HCT116 (cell line): ENCODE results near the gene DMBX1. TPM values are rescaled to one million over a fixed set of nuclear protein-coding genes. Genes with fewer than 3 reads are reported as not detected.

Source experiments
- ATAC-seq: fragments of 200-7000 bp; cut with Tn5 transposase; 2 replicates; pipeline ENCODE4 v1.9.1; 2020; ENCODE audit warnings: mild to moderate bottlenecking, moderate library complexity
- BruUV-seq: library from RNA; stranded (reverse); fragments of 400-500 nt; replicated peaks from 2 replicates; lab custom pipeline; 2021; lab: Mats Ljungman, UMichigan
- CTCF ChIA-PET: fragments of 300-600 bp; sonication (Branson Sonifier 250); formaldehyde crosslinking; loops from one replicate; lab custom pipeline; 2021; ENCODE audit warnings: antibody characterized with exemption; lab: Charles Lee
- POLR2A ChIA-PET: fragments of 300-600, 350-600 bp; sonication (Branson Sonifier 250); formaldehyde crosslinking; loops from one replicate; lab custom pipeline; 2021; ENCODE audit warnings: antibody characterized with exemption; lab: Charles Lee
- RAD21 ChIA-PET, 2 experiments: fragments of 300-600 bp; sonication (Branson Sonifier 250); formaldehyde crosslinking; loops; one replicate each; lab custom pipeline; 2023; ENCODE audit warnings: low total read pairs in 2 of 2; ENCODE audit not compliant: uncharacterized antibody in 2 of 2, unreplicated experiment in 2 of 2, low non-redundant PET in 1 of 2; lab: Charles Lee
- DNase-seq: peaks from one replicate; pipeline ENCODE4 v3.0.0-alpha.2; 2010; ENCODE audit warnings: low read depth, low spot score
- H2AFZ ChIP-seq: fragments of 200-600 bp; shearing (Covaris generic), sonication (generic); 2 replicates; pipeline ENCODE4 v1.6.1; 2017; ENCODE audit warnings: low read depth, mixed run types, mixed read lengths, antibody characterized with exemption, low read length; ENCODE audit not compliant: poor library complexity, severe bottlenecking
- H3K27ac ChIP-seq: 2 replicates; pipeline ENCODE4 v1.5.1; 2012; ENCODE audit warnings: low read depth, low read length
- H3K27me3 ChIP-seq: fragments of 200-600 bp; sonication (generic); 2 replicates; pipeline ENCODE4 v1.6.1; 2016; ENCODE audit warnings: mixed run types, low read length, mixed read lengths; ENCODE audit not compliant: insufficient read depth
- H3K36me3 ChIP-seq, 2 experiments: fragments of 200-500 bp in 1 of 2; fragments of 200-600 bp in 1 of 2; sonication (Bioruptor generic) in 1 of 2; sonication (generic) in 1 of 2; 2 replicates each; pipeline versions ENCODE4 v1.5.1 to v1.6.1; 2014 to 2016; ENCODE audit warnings: low read length in 2 of 2, inconsistent platforms in 1 of 2, mixed read lengths in 1 of 2, mixed run types in 1 of 2; ENCODE audit not compliant: insufficient read depth in 2 of 2, control insufficient read depth in 1 of 2
- H3K4me1 ChIP-seq, 2 experiments: fragments of 200-600 bp in 1 of 2; sonication (generic) in 1 of 2; 2 replicates each; pipeline versions ENCODE4 v1.5.1 to v1.6.1; 2012 to 2017; ENCODE audit warnings: low read length in 2 of 2, inconsistent platforms in 1 of 2, mild to moderate bottlenecking in 1 of 2, mixed read lengths in 1 of 2, mixed run types in 1 of 2, moderate library complexity in 1 of 2; ENCODE audit not compliant: insufficient read depth in 2 of 2, control insufficient read depth in 1 of 2
- H3K4me2 ChIP-seq: fragments of 200-600 bp; sonication (generic); 2 replicates; pipeline ENCODE4 v1.6.1; 2017; ENCODE audit warnings: mixed run types, low read length, mixed read lengths
- H3K4me3 ChIP-seq, 2 experiments: fragments of 200-600 bp in 1 of 2; sonication (generic) in 1 of 2; replicated peaks in 1 of 2; 2 replicates each; pipeline ENCODE4 v1.5.1; 2011 to 2016; ENCODE audit warnings: low read length in 2 of 2, control low read depth in 1 of 2, low read depth in 1 of 2, mild to moderate bottlenecking in 1 of 2, mixed read lengths in 1 of 2, mixed run types in 1 of 2
- H3K79me2 ChIP-seq: fragments of 200-600 bp; sonication (generic); 2 replicates; pipeline ENCODE4 v1.6.1; 2017; ENCODE audit warnings: mild to moderate bottlenecking, mixed run types, low read length, moderate library complexity, mixed read lengths; ENCODE audit not compliant: insufficient read depth
- H3K9ac ChIP-seq: fragments of 200-600 bp; sonication (generic); 2 replicates; pipeline ENCODE4 v1.6.1; 2016; ENCODE audit warnings: low read length, mixed read lengths
- H3K9me2 ChIP-seq: fragments of 200-600 bp; sonication (generic), shearing (Covaris generic); 2 replicates; pipeline ENCODE4 v1.6.1; 2017; ENCODE audit warnings: mixed run types, mild to moderate bottlenecking, moderate library complexity; ENCODE audit not compliant: insufficient read depth
- H3K9me3 ChIP-seq, 2 experiments: fragments of 200-500 bp in 1 of 2; fragments of 200-600 bp in 1 of 2; sonication (Bioruptor generic) in 1 of 2; sonication (generic) in 1 of 2; 2 replicates each; pipeline ENCODE4 v1.6.1; 2014 to 2017; ENCODE audit warnings: low read length in 2 of 2, mixed read lengths in 2 of 2, inconsistent platforms in 1 of 2, low read depth in 1 of 2, mild to moderate bottlenecking in 1 of 2, mixed run types in 1 of 2, moderate library complexity in 1 of 2; ENCODE audit not compliant: control insufficient read depth in 1 of 2, insufficient read depth in 1 of 2
- H4K20me1 ChIP-seq: fragments of 200-600 bp; sonication (generic), shearing (Covaris generic); 2 replicates; pipeline ENCODE4 v1.6.1; 2017; ENCODE audit warnings: mixed run types, mild to moderate bottlenecking, moderate library complexity; ENCODE audit not compliant: insufficient read depth
- CBX3 ChIP-seq: IDR thresholded peaks from 2 replicates; pipeline ENCODE4 v1.6.1; 2012; ENCODE audit warnings: low read depth
- CEBPB ChIP-seq: IDR thresholded peaks from 2 replicates; pipeline ENCODE4 v1.6.1; 2012; ENCODE audit warnings: low read depth
- EGR1 ChIP-seq: IDR thresholded peaks from 2 replicates; pipeline ENCODE4 v1.6.1; 2012; ENCODE audit warnings: low read depth
- ELF1 ChIP-seq: IDR thresholded peaks from 2 replicates; pipeline ENCODE4 v1.6.1; 2012; ENCODE audit warnings: low read depth, borderline replicate concordance
- EZH2 ChIP-seq: fragments of 200-600 bp; sonication (generic); IDR thresholded peaks from 2 replicates; pipeline ENCODE4 v1.6.1; 2017; ENCODE audit warnings: antibody characterized with exemption, mixed run types
- JUND ChIP-seq: IDR thresholded peaks from 2 replicates; pipeline ENCODE4 v1.6.1; 2012
- POLR2A ChIP-seq: IDR thresholded peaks from 2 replicates; pipeline ENCODE4 v1.7.0; 2011; ENCODE audit warnings: borderline replicate concordance; ENCODE audit not compliant: insufficient read depth, insufficient read length; ENCODE audit errors: extremely low read depth
- RAD21 ChIP-seq: IDR thresholded peaks from 2 replicates; pipeline ENCODE4 v1.6.1; 2012; ENCODE audit warnings: low read depth, mild to moderate bottlenecking
- SP1 ChIP-seq: IDR thresholded peaks from 2 replicates; pipeline ENCODE4 v1.6.1; 2012; ENCODE audit warnings: low read depth
- SRF ChIP-seq: IDR thresholded peaks from 2 replicates; pipeline ENCODE4 v1.6.1; 2012; ENCODE audit warnings: low read depth
- YY1 ChIP-seq: IDR thresholded peaks from 2 replicates; pipeline ENCODE4 v1.6.1; 2011; ENCODE audit warnings: low read length, low read depth, moderate library complexity, mild to moderate bottlenecking; ENCODE audit not compliant: insufficient replicate concordance; ENCODE audit errors: extremely low read depth
- ZFX ChIP-seq: fragments of 450-650 bp; IDR thresholded peaks from 2 replicates; pipeline ENCODE4 v1.6.1; 2017
- ZNF274 ChIP-seq: fragments of 200-500 bp; sonication (Bioruptor generic); IDR thresholded peaks from 2 replicates; pipeline ENCODE4 v1.6.1; 2014; ENCODE audit warnings: mild to moderate bottlenecking, low read depth, low read length, inconsistent platforms
- intact Hi-C: fragments of 100-400 bp; cut with micrococcal nuclease; formaldehyde crosslinking; loops from 2 replicates; pipeline ENCODE4 v1.10.0; 2022
- total RNA-seq: library from RNA; stranded (reverse); gene quantifications from one replicate; pipeline ENCODE4 v1.2.1, GENCODE V29; 2021; ENCODE audit not compliant: unreplicated experiment
- TF ChIP-seq, protein P1 (sequence below), 3 experiments: fragments of 200-600 bp in 1 of 3; sonication (generic) in 1 of 3; IDR thresholded peaks in 2 of 3; conservative IDR thresholded peaks in 1 of 3; 2 replicates each; pipeline ENCODE4 v1.5.1; 2012 to 2017; ENCODE audit warnings: low read depth in 2 of 3, low read length in 2 of 3, antibody characterized with exemption in 1 of 3, borderline replicate concordance in 1 of 3, control low read depth in 1 of 3, mild to moderate bottlenecking in 1 of 3, mixed read lengths in 1 of 3, mixed run types in 1 of 3, moderate library complexity in 1 of 3; ENCODE audit not compliant: insufficient read depth in 1 of 3
- TF ChIP-seq, protein P2 (sequence below): IDR thresholded peaks from 2 replicates; pipeline ENCODE4 v1.6.1; 2011; ENCODE audit warnings: mild to moderate bottlenecking, low read length, moderate library complexity; ENCODE audit not compliant: insufficient replicate concordance; ENCODE audit errors: extremely low read depth

The DMBX1 gene
- total RNA-seq, 1 experiment from 2014 or later = 4.3 TPM

DNA sequence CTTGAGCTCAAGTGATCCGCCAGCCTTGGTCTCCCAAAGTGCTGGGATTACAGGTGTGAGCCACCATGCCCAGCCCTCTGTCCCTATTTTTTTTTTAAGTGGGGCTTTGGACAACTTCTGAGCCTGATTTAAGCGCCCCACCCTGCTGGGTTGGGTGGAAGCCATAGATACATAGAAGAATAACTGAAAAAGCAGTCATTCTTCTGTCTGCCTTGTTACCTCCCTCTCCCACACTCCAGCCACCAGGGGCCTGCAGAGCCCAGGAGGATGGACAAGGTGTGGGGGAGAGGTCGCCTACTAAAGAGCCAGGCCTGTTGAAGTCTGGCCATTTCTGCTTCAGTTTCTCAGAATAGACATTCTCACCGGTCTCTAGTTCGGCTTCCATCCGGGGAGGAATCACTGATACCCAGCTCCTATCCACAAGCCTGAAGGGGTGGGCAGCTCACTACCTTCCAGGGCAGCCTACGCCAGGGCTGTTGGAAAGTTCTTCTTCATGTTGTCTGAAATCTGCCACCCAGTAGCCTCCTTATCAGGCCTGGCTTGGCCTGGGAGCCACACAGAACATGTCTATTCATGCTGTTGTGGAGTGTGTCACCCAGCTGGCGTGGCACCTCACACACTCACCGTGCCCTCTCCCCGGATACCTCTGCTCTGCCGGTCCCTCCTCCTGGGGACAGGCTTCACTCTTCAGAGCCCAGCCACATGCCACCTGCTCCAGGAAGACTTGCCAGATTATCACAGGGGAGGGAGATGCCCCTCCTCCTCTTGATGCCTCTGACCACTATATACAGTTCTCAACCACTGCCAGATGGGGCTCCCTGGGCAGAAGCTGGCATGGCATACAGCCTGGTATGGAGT is 34.1 kb downstream of the DMBX1 start:
- H3K4me3 ChIP-seq = no peak overlapping the region
- no peak overlapping the region for H2AFZ ChIP-seq
- no peaks in the 10 kb centered on the region for H3K27me3 ChIP-seq
- no peaks in the 10 kb centered on the region for H3K79me2 ChIP-seq
- H3K4me2 ChIP-seq = no peak overlapping the region
- intact Hi-C loops = no loop called here
- no peaks in the 10 kb centered on the region for H3K9me3 ChIP-seq
- RAD21 ChIA-PET = no interaction called here
- TF ChIP-seq SP1 (no peak), YY1 (no peak), RAD21 (no peak), JUND (no peak), POLR2A (no peak), CBX3 (no peak), SRF (no peak), EZH2 (no peak), CEBPB (no peak), ELF1 (no peak), ZNF274 (no peak), ZFX (no peak), EGR1 (no peak)
- TF ChIP-seq, protein P1, sequence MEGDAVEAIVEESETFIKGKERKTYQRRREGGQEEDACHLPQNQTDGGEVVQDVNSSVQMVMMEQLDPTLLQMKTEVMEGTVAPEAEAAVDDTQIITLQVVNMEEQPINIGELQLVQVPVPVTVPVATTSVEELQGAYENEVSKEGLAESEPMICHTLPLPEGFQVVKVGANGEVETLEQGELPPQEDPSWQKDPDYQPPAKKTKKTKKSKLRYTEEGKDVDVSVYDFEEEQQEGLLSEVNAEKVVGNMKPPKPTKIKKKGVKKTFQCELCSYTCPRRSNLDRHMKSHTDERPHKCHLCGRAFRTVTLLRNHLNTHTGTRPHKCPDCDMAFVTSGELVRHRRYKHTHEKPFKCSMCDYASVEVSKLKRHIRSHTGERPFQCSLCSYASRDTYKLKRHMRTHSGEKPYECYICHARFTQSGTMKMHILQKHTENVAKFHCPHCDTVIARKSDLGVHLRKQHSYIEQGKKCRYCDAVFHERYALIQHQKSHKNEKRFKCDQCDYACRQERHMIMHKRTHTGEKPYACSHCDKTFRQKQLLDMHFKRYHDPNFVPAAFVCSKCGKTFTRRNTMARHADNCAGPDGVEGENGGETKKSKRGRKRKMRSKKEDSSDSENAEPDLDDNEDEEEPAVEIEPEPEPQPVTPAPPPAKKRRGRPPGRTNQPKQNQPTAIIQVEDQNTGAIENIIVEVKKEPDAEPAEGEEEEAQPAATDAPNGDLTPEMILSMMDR (IDR thresholded peaks at IDR 0.05 in 2 of 3, conservative IDR thresholded peaks at IDR 0.05 in 1 of 3; ENCODE audit: borderline replicate concordance in 1 of 3, insufficient read depth in 1 of 3, low read depth in 2 of 3, low read length in 2 of 3) = no peak
- TF ChIP-seq, protein P2, sequence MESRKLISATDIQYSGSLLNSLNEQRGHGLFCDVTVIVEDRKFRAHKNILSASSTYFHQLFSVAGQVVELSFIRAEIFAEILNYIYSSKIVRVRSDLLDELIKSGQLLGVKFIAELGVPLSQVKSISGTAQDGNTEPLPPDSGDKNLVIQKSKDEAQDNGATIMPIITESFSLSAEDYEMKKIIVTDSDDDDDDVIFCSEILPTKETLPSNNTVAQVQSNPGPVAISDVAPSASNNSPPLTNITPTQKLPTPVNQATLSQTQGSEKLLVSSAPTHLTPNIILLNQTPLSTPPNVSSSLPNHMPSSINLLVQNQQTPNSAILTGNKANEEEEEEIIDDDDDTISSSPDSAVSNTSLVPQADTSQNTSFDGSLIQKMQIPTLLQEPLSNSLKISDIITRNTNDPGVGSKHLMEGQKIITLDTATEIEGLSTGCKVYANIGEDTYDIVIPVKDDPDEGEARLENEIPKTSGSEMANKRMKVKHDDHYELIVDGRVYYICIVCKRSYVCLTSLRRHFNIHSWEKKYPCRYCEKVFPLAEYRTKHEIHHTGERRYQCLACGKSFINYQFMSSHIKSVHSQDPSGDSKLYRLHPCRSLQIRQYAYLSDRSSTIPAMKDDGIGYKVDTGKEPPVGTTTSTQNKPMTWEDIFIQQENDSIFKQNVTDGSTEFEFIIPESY = no peak
- peaks cover 36 to 38% of the 10 kb centered on the region in 2 experiments for H3K4me1 ChIP-seq
- CTCF ChIA-PET = interaction anchor here (0.8 to 1.8 kb wide), 4 partner anchors 12 to 82 kb away, joined by 3 to 9 read pairs (median 6); a partner anchor contains a TSS
- BruUV-seq = no TSS peak
- no peaks in the 10 kb centered on the region for H3K36me3 ChIP-seq
- H3K9me2 ChIP-seq = no peaks in the 10 kb centered on the region
- ATAC-seq = no peak
- H3K27ac ChIP-seq = no peak overlapping the region
- H4K20me1 ChIP-seq = no peaks in the 10 kb centered on the region
- POLR2A ChIA-PET = no interaction called here
- H3K9ac ChIP-seq = no peak overlapping the region
- DNase-seq = no peak
